ENCODE data around the gene ZNF185.

Gene ZNF185

DNA sequence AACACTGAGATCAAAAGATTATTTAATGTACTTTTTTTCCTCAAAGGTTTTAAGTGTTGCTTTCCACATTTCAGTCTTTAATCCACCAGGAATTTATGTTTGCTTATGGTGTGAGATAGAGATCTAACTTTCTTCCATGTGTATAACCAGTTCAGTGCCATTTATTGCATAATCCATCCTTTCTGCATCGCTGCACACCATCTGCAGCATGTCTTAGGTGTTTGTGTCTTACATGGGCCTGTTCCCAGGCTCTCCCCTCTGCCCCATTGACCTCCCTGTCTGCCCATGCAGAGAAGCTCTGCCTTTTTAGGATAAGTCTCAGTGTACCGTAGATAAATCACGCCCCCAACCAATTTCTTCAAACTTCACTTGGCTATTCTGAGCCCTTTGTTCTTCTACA, 36.8 kb upstream of the ZNF185 start:
- ATAC-seq (ENCODE audit: insufficient read depth, low read depth) (no peak), DNase-seq (no peak)
- H3K36me3 ChIP-seq (ENCODE audit: insufficient read depth, low read length) = peaks cover 51% of the 10 kb centered on the region; the same call in 1 of the 2 replicates
- no peak overlapping the region for H3K9ac ChIP-seq (ENCODE audit: low read depth, low read length)
- H3K79me2 ChIP-seq (ENCODE audit: insufficient read depth, low read length) = no peaks in the 10 kb centered on the region
- H2AFZ ChIP-seq (ENCODE audit: low read depth, low read length) = no peak overlapping the region
- H4K20me1 ChIP-seq (ENCODE audit: insufficient read depth, low read length) = no peaks in the 10 kb centered on the region
- no peaks in the 10 kb centered on the region for H3K4me1 ChIP-seq (ENCODE audit: insufficient read depth, low read length)
- no peak overlapping the region for H3K27ac ChIP-seq (ENCODE audit: low read length)
- TF ChIP-seq, protein P1, sequence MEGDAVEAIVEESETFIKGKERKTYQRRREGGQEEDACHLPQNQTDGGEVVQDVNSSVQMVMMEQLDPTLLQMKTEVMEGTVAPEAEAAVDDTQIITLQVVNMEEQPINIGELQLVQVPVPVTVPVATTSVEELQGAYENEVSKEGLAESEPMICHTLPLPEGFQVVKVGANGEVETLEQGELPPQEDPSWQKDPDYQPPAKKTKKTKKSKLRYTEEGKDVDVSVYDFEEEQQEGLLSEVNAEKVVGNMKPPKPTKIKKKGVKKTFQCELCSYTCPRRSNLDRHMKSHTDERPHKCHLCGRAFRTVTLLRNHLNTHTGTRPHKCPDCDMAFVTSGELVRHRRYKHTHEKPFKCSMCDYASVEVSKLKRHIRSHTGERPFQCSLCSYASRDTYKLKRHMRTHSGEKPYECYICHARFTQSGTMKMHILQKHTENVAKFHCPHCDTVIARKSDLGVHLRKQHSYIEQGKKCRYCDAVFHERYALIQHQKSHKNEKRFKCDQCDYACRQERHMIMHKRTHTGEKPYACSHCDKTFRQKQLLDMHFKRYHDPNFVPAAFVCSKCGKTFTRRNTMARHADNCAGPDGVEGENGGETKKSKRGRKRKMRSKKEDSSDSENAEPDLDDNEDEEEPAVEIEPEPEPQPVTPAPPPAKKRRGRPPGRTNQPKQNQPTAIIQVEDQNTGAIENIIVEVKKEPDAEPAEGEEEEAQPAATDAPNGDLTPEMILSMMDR (IDR thresholded peaks at IDR 0.05; ENCODE audit: borderline replicate concordance, extremely low read depth, low read length, poor library complexity, severe bottlenecking) = no peak
- TF ChIP-seq EZH2 (IDR thresholded peaks at IDR 0.05; ENCODE audit: borderline replicate concordance, low read depth, low read length, severe bottlenecking) = no peak
- H3K27me3 ChIP-seq (ENCODE audit: insufficient read depth, low read length, poor library complexity) = no peaks in the 10 kb centered on the region
- H3K9me3 ChIP-seq (ENCODE audit: insufficient read depth, low read length, severe bottlenecking) = no peaks in the 10 kb centered on the region
- no peak overlapping the region for H3K4me2 ChIP-seq (ENCODE audit: insufficient read depth, low read length)
- H3K4me3 ChIP-seq (ENCODE audit: low read depth in 1 of 2, low read length in 2 of 2) = no peak overlapping the region

GRCh38 chrX:152861826-152862225, 36.0 kb upstream of the ZNF185 start:
- no peak overlapping the region for H3K9ac ChIP-seq (ENCODE audit: low read depth, low read length)
- no peaks in the 10 kb centered on the region for H3K79me2 ChIP-seq (ENCODE audit: insufficient read depth, low read length)
- no peak overlapping the region for H3K4me2 ChIP-seq (ENCODE audit: insufficient read depth, low read length)
- no peak for TF ChIP-seq EZH2 (IDR thresholded peaks at IDR 0.05; ENCODE audit: borderline replicate concordance, low read depth, low read length, severe bottlenecking)
- TF ChIP-seq, protein P1 (IDR thresholded peaks at IDR 0.05; ENCODE audit: borderline replicate concordance, extremely low read depth, low read length, poor library complexity, severe bottlenecking) = no peak
- no peak overlapping the region for H3K4me3 ChIP-seq (ENCODE audit: low read depth in 1 of 2, low read length in 2 of 2)
- DNase-seq (no peak), ATAC-seq (ENCODE audit: insufficient read depth, low read depth) (no peak)
- no peaks in the 10 kb centered on the region for H4K20me1 ChIP-seq (ENCODE audit: insufficient read depth, low read length)
- no peaks in the 10 kb centered on the region for H3K9me3 ChIP-seq (ENCODE audit: insufficient read depth, low read length, severe bottlenecking)
- H3K4me1 ChIP-seq (ENCODE audit: insufficient read depth, low read length) = no peaks in the 10 kb centered on the region
- H3K27ac ChIP-seq (ENCODE audit: low read length) = no peak overlapping the region
- no peaks in the 10 kb centered on the region for H3K27me3 ChIP-seq (ENCODE audit: insufficient read depth, low read length, poor library complexity)
- peaks cover 58% of the 10 kb centered on the region for H3K36me3 ChIP-seq (ENCODE audit: insufficient read depth, low read length)
- no peak overlapping the region for H2AFZ ChIP-seq (ENCODE audit: low read depth, low read length)

DNA sequence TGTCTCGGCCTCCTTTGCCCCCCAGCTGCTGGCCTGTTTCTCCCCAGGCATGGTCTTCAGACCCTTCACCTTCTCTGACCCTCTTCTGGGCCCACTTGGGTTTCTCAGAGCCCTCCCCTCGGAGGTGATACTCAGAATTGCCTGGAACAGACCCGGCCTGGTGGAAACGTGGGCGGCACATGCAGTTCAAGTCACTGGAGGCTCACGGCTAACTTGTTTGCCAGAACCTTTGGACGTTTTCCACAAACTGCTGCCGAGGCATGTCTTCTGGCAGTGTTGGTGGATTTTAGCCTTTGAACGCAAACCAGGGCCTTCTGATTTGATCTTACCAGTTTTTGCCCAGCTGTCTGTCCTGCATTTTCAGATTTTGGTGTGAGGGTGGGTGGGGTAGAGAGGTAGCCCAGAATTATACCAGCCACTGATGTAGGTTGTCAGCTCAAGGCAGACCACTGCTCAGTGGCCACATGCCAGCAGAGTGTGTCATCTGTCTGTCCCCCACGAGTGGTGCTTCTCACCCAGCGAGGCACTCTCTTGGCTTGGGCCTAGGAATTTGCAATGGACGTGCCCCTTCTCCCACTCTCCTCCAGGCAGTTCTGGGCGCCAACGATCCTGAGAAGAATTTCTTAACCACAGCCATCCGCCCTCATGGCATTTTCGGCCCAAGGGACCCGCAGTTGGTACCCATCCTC, 32.5 kb upstream of the ZNF185 start:
- H4K20me1 ChIP-seq (ENCODE audit: insufficient read depth, low read length) = no peaks in the 10 kb centered on the region
- H3K4me2 ChIP-seq (ENCODE audit: insufficient read depth, low read length) = no peak overlapping the region
- H3K9ac ChIP-seq (ENCODE audit: low read depth, low read length) = no peak overlapping the region
- H3K27me3 ChIP-seq (ENCODE audit: insufficient read depth, low read length, poor library complexity) = no peaks in the 10 kb centered on the region
- H3K4me3 ChIP-seq (ENCODE audit: low read depth in 1 of 2, low read length in 2 of 2) = no peak overlapping the region
- no peak for ATAC-seq (ENCODE audit: insufficient read depth, low read depth)
- H3K79me2 ChIP-seq (ENCODE audit: insufficient read depth, low read length) = no peaks in the 10 kb centered on the region
- H2AFZ ChIP-seq (ENCODE audit: low read depth, low read length) = no peak overlapping the region
- H3K36me3 ChIP-seq (ENCODE audit: insufficient read depth, low read length) = peaks cover 63% of the 10 kb centered on the region
- no peaks in the 10 kb centered on the region for H3K4me1 ChIP-seq (ENCODE audit: insufficient read depth, low read length)
- no peak for DNase-seq
- no peaks in the 10 kb centered on the region for H3K9me3 ChIP-seq (ENCODE audit: insufficient read depth, low read length, severe bottlenecking)
- TF ChIP-seq, protein P1 (IDR thresholded peaks at IDR 0.05; ENCODE audit: borderline replicate concordance, extremely low read depth, low read length, poor library complexity, severe bottlenecking) = no peak
- TF ChIP-seq EZH2 (IDR thresholded peaks at IDR 0.05; ENCODE audit: borderline replicate concordance, low read depth, low read length, severe bottlenecking) = no peak
- no peak overlapping the region for H3K27ac ChIP-seq (ENCODE audit: low read length)
